GM20431 (cell line): ENCODE data around the gene DDHD1.
"Not testable (repeated sequence)": the region's sequence is repeated elsewhere in the genome, so short reads cannot be mapped to it uniquely, and the experiment has no call there.

ENCODE experiments used
- in situ Hi-C: fragments of 300-500 bp; cut with MseI, MboI; formaldehyde crosslinking; loops from one replicate; pipeline ENCODE4 v1.15.0; 2020; ENCODE audit warnings: low sequenced_read_pairs; ENCODE audit not compliant: unreplicated experiment

The DDHD1 gene

DNA sequence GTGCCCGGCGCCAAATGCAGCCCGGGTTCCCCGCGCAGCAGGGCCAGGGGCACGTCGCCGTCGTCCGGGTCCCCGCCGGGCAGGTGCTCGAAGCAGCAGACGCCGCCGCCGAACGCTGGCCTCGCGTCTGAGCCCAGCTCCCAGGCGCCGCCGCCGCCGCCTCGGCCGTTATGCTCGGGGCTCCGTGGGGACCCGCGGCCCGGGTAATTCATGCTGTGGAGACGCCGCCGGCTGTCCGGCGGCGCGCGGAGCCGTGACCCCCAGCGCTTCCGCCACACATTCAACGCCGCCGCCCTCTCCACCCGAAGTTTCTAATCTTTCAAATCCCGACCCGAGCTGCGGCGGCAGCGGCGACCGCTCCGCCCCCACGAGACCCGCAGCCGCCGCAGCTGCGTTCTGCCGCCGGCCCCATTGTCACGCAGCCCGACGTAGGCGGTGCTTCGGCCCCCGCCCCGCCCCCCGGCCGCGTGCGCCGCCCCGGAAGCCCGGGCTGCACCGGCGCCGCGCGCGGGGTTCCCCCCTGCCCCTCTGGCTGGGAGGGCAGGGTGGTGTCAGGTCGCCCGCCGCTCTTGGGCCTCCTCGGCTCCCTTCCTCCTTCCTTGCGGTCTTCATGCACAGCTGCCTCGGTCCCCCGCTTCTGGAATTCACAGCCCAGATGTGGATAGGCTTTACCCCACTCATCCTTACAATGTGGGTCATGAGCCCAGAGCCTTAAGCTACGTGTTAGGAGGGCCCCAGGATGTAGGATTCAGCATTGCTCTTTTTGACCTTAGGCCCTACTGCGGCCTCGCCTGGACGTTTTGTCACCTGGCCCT, at the start of gene DDHD1:
Gene DDHD1, minus strand, starts transcription at position 437 of the 815 bp plus-strand sequence. Its CDS starts 225 bp downstream, at position 212.
- in situ Hi-C loops = no loop called here

DNA sequence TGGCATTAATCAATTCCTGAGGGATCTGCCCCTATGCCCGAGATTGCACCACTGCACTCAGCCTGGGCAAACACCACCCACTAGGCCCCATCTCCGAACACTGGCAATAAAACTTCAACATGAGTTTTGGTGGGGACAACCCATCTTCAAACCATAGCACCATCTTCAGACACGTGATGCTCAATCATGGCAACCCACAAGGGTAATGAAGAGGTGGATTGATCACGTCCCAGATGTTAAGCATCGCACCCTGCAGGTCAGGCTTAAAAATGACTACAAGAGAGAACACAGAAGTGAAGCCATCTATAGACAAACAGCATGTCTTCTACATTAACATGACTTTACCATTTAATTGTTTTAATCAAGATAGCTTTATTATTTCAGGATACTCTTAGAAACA, 42.8 kb upstream of the DDHD1 start:
- in situ Hi-C loops = no loop called here

DNA sequence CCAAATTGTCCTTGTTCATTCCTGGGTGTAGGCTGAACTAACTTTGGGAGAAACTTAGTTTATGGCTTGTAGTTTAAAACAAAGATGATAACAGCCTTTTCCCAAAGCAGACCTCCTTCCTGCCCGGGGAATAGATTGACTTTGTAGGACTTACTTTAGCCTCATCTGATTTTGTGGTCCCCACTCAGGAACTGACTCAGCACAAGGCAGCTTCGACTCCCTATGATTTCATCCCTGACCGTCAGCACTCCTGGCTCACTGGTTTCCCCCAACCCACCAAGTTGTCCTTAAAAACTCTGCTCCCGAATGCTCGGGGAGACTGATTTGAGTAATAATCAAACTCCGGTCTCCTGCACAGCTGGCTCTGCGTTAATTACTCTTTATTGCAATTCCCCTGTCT, 40.1 kb upstream of the DDHD1 start:
- in situ Hi-C loops = no loop called here

GRCh38 chr14:53192052-53192760, 39.1 kb upstream of the DDHD1 start:
- in situ Hi-C loops = no loop called here

DNA sequence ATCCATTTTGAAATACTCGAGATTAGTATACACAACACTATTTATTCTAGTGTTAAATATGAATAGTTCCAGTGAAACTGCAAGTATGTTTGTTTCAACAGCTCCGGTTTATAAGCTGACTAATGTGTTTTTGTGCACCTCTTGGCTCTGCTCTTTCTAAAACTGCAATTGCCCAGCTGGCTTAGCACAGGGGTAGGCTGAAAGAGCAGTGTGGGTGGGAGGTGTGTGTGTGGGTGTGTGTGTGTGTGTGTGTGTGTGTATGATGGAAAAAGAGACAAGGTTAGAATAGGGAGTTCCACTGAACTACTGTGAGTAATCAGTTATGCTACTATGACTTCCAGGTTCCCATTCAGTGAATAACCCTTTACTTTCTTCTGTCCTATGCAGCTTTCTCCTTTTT, 37.8 kb upstream of the DDHD1 start:
- in situ Hi-C loops = no loop called here

GRCh38 chr14:53187921-53188463, 34.9 kb upstream of the DDHD1 start:
- in situ Hi-C loops = no loop called here

- in situ Hi-C loops = no loop called here
These were observed 33.4 kb upstream of the DDHD1 start for GRCh38 chr14:53186532-53186931.

- in situ Hi-C loops = no loop called here
These were observed 30.5 kb upstream of the DDHD1 start for GRCh38 chr14:53183611-53184010.

DNA sequence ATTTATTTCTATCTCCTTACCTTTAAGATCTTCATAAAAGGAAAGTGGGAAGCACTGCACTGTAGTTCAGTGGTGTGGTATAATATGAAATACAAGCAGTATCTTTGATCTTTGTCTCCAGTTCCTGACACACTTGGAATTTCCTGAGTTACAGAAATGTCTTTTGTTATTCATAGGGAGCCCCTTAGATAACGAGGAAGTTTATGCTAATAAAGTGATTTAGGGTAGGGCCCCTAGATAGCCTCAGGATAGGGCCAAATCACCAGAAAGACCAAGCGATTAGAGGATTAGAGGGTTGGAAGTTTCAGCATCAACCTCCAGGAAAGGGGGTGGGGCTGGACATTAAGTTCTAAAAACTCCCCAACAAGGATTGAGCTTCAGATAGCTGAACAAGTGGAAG, 29.9 kb upstream of the DDHD1 start:
- in situ Hi-C loops = no loop called here

DNA sequence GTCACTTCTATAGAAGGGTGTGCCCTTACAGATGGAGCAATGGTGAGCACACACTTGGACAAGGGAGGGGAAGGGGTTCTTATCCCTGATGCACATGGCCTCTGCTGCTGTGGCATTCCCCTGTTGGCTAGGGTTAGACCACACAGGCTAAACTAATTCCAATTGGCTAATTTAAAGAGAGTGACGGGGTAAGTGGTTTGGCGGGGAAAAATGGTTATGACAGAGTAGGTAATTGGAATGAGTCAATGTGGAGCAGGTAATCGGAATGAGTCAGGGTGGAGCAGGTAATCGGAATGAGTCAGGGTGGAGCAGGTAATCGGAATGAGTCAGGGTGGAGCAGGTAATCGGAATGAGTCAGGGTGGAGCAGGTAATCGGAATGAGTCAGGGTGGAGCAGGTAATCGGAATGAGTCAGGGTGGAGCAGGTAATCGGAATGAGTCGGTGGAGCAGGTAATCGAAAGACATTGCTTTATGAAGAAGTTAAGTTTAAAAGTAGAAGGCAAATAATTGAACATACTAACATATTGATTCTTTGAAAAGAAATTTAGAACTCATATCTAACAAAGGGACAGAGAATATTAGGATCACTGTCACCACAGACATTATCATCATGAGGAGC, 28.4 kb upstream of the DDHD1 start:
- in situ Hi-C loops = not testable (repeated sequence)

DNA sequence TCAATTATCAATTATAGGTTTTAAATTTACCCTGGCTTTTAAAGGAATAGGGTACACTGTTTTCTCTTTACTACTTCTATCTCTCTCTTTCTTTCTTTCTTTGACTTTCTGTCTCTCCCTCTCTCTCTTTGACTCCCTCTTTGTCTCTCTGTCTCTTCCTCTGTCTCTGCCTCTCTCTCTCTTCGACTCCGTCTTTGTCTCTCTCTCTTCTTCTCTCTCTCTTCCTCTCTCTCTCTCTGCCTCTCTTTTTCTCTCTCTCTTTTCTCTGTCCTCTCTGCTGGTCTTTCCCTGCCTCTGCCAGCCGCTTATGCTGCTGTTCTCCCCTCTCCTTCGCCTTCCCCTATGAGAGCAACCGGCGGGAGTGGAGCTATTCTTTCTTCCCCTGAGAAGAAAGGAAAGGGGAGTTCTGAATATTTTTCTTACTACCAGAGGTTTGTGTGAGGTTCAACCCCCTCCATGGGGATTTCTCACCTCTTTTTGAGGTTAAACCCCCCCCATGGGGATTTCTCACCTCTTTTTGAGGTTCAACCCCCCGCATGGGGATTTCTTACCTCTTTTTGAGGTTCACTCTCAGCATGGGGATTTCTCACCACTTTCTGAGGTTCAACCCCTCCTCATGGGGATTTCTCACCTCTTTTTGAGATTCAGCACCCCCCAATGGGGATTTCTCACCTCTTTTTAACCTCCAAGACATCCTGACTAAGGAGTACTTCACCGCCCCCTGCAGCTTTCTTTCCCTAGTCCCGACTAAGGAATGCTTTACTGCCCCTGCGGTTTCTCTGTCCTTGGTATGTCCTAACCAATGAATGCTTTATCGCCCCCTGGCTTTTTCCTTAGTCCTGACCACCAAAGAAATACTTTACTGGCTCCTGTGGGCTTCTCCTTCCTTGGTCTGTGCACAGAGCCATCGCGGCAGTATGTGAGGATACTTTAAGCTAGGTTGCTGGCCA, 27.4 kb upstream of the DDHD1 start:
- in situ Hi-C loops = no loop called here

- in situ Hi-C loops = not testable (repeated sequence)
These were observed 26.4 kb upstream of the DDHD1 start for GRCh38 chr14:53179486-53180005.

DNA sequence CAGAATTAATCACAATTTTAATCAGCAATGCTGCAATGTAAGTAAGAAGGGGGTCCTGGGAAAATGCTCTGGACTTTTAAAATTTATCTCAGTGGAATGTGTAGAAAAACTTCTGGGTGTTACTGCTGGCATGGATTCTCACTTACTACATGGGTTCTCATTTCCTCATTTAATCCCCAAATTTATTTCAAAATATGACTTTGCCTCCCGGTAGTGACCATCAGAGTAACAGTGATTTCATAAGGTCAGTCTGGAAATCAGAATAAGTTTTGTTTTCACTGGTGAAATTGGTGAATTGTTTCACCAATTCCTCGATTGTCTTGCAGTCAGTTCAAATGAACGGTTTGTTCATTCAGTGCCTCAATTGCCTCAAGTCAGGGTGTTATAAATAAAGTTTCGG, 22.3 kb upstream of the DDHD1 start:
- in situ Hi-C loops = no loop called here

DNA sequence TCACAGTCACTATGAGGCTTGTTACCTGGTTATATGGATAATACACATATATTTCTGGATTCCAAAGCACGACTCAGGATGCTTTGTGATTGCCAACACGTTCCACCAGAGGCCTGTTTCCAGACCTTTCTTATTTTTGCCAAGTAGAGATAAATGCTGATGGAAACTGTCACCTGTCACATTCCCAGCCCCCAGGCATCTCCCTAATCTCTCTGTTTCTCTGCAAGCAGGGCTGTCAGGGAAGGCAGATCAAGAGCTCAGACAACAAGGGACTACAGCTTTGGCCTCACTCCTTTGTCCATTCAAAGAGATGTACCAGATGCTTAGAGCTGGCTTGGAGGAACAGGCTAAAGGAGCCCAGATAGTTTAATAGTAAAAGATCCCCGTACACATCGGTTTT, 21.8 kb upstream of the DDHD1 start:
- in situ Hi-C loops = no loop called here

DNA sequence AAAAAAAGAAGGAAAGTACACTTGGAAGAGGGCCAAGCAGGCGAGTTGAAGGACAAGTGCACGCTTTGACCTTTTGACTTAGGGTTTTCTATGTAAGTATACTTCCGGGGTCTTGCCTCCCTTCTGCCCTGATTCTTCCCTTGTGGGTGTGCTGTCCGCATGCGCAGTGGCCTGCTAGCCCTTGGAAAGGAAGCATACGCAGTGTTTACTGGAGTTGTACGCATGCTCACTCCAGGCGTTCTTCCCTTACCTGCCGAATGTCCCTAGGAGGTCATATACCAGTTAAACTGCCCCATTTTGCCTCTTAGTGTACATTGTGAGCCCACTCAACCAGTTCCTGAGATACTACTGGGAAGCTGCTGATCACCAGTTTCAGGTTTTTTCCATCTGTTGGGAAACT, 15.7 kb upstream of the DDHD1 start:
- in situ Hi-C loops = no loop called here

- in situ Hi-C loops = no loop called here
These were observed 14.6 kb upstream of the DDHD1 start for GRCh38 chr14:53167602-53168328.

DNA sequence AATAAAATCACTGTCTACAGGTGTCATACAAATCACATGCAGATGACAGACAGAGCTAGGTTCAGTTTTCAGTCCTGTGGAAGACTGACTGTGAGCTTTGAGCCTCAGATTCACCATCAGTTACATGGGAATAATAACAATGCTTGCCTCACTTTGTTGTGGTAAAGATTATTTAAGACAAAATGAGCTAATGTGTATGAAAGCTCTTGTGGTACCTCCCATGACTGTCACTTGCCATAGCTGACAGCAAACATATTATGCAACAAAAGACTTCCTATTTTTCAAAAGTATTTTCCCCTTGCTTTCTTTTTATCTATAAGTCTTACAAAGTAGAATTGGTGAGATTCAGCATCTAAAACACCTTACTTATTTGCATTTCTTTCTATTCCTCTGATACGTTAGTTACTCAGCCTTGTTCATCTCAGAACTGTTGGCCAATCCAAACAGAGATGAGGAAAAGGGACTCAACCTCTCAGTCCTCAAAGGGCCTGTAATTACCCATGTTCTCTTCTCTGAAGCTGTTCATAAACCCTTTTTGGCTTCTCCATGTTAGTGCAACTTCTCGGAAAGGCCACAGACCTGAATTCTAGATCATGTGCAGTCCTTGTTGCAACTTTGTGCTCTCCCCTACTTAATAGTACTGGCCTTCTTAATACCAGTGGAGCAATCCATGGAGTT, 8.8 kb upstream of the DDHD1 start:
- in situ Hi-C loops = no loop called here

GRCh38 chr14:53156238-53156637, 3.1 kb upstream of the DDHD1 start:
- in situ Hi-C loops = no loop called here
